ENCODE data around the gene TBC1D3B.
A peak's percentile ranks its signal among the peaks of the same experiment; 100 is the strongest.

The TBC1D3B gene

GRCh38 chr17:36132421-36132831, 44.0 kb downstream of the TBC1D3B start:
- TF ChIP-seq CTCF (IDR thresholded peaks at IDR 0.05) = no peak
- no peaks in the 10 kb centered on the region for H3K36me3 Mint-ChIP-seq (ENCODE audit: low read depth)
- no peak for DNase-seq
- no peak overlapping the region for H3K4me3 Mint-ChIP-seq
- peaks cover 15% of the 10 kb centered on the region for H3K27me3 Mint-ChIP-seq (ENCODE audit: low read depth, poor library complexity)
- no peaks in the 10 kb centered on the region for H3K9me3 Mint-ChIP-seq
- H3K4me1 Mint-ChIP-seq = peaks cover 9% of the 10 kb centered on the region
- no peak overlapping the region for H3K27ac Mint-ChIP-seq

GRCh38 chr17:36131931-36132330, 44.5 kb downstream of the TBC1D3B start:
- peaks cover 9% of the 10 kb centered on the region for H3K4me1 Mint-ChIP-seq
- peaks cover 2% of the 10 kb centered on the region for H3K9me3 Mint-ChIP-seq
- no peak overlapping the region for H3K4me3 Mint-ChIP-seq
- no peak for TF ChIP-seq CTCF (IDR thresholded peaks at IDR 0.05)
- H3K36me3 Mint-ChIP-seq (ENCODE audit: low read depth) = no peaks in the 10 kb centered on the region
- no peak overlapping the region for H3K27ac Mint-ChIP-seq
- no peak for DNase-seq
- H3K27me3 Mint-ChIP-seq (ENCODE audit: low read depth, poor library complexity) = peaks cover 15% of the 10 kb centered on the region

DNA sequence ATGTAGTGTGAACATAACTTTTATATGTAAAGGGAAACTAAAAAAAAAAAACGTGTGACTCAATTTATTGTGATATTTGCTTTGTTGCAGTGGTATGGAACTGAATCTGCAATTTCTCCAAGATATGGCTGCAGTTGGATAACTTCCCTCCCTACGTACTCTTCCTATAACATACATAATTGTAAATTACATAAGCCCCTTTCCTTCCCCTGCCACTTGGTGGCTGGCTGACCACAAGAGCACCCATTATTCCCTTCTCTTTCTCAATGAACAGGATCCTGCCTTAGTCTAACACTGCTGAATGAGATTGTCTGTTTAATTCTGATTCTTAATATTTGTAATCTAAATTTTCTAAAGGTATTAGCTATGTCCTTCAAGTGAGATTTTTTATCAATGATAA, 45.0 kb downstream of the TBC1D3B start:
- peaks cover 9% of the 10 kb centered on the region for H3K4me1 Mint-ChIP-seq
- no peaks in the 10 kb centered on the region for H3K36me3 Mint-ChIP-seq (ENCODE audit: low read depth)
- peaks cover 15% of the 10 kb centered on the region for H3K27me3 Mint-ChIP-seq (ENCODE audit: low read depth, poor library complexity)
- H3K4me3 Mint-ChIP-seq = no peak overlapping the region
- TF ChIP-seq CTCF (IDR thresholded peaks at IDR 0.05) = no peak
- DNase-seq = no peak
- peaks cover 7% of the 10 kb centered on the region for H3K9me3 Mint-ChIP-seq
- peak overlapping the region; percentile 32 for H3K27ac Mint-ChIP-seq

DNA sequence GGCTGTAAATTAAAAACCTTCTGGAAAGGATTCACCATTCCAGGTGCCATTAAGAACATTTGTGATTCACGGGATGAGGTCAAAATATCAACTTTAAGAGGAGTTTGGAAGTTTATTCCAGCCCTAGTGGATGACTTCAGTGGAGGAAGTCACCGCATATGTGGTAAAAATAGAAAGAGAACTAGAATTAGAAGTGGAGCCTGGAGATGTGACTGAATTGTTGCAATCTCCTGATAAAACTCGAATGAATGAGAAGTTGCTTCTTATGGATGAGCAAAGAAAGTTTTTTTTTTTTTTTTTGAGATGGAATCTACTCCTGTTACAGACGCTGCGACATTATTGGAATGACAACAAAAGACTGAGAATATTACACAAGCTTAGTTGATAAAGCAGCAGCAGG, 46.1 kb downstream of the TBC1D3B start:
- peaks cover 9% of the 10 kb centered on the region for H3K4me1 Mint-ChIP-seq
- H3K27me3 Mint-ChIP-seq (ENCODE audit: low read depth, poor library complexity) = peaks cover 21% of the 10 kb centered on the region
- no peak for TF ChIP-seq CTCF (IDR thresholded peaks at IDR 0.05)
- DNase-seq = no peak
- no peak overlapping the region for H3K27ac Mint-ChIP-seq
- H3K4me3 Mint-ChIP-seq = no peak overlapping the region
- peaks cover 18% of the 10 kb centered on the region for H3K9me3 Mint-ChIP-seq
- no peaks in the 10 kb centered on the region for H3K36me3 Mint-ChIP-seq (ENCODE audit: low read depth)

- Mint-ChIP-seq H3K9me3 (peaks cover 18% of the 10 kb centered on the region), H3K27ac (no peak overlapping the region), H3K36me3 (ENCODE audit: low read depth) (no peaks in the 10 kb centered on the region), H3K27me3 (ENCODE audit: low read depth, poor library complexity) (peaks cover 22% of the 10 kb centered on the region), H3K4me1 (peaks cover 9% of the 10 kb centered on the region), H3K4me3 (no peak overlapping the region)
- TF ChIP-seq CTCF (IDR thresholded peaks at IDR 0.05) = no peak
- DNase-seq = no peak
Measured at GRCh38 chr17:36129616-36130015, 46.8 kb downstream of the TBC1D3B start.

GRCh38 chr17:36128411-36128978, 47.9 kb downstream of the TBC1D3B start:
- Mint-ChIP-seq H3K9me3 (peaks cover 18% of the 10 kb centered on the region), H3K27ac (no peak overlapping the region), H3K4me3 (no peak overlapping the region), H3K4me1 (peaks cover 9% of the 10 kb centered on the region), H3K27me3 (ENCODE audit: low read depth, poor library complexity) (peaks cover 17% of the 10 kb centered on the region), H3K36me3 (ENCODE audit: low read depth) (no peaks in the 10 kb centered on the region)
- no peak for TF ChIP-seq CTCF (IDR thresholded peaks at IDR 0.05)
- no peak for DNase-seq
